ENCODE data around the gene BICD1.

DNA sequence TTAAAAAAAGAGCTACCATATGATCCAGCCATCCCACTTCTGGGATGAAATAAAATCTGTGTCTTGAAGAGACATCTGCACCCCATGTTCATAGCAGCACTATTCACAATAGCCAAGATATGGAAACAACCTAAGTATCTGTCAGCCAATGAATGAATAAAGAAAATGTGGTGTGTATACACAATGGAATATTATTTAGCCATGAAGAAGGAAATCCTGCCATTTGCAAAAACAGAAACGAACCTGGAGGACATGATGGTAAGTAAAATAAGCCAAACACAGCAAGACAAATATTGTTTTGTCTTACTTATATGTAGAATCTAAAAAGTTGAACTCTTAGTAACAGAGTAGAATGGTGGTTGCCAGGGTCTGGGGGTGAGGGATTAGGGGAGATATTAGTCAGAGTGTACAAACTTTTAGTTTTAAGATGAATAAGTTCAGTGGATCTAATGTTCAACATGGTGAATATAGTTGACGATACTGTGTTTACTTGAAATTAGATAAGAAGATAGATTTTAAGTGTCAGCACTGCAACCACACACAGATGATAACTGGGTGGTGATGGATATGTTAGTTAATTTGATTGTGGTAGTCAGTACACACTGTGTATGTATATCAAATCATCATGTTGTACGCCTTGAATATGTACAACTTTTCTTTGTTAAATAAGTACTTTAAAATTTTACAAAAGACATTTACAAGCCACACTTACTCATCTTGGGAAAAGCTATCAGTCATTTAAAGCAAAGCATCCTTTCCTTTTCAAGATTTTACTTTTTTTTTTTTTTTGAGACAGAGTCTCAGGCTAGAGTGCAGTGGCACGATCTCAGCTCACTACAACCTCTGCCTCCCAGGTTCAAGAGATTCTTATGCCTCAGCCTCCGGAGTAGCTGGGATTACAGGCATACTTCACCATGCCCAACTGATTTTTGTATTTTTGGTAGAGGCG lies 89.9 kb downstream of the BICD1 start:
- TF ChIP-seq SMC3 (IDR thresholded peaks at IDR 0.05; ENCODE audit: low read depth, low read length) (no peak), JUND (IDR thresholded peaks at IDR 0.05) (no peak), SIN3A (IDR thresholded peaks at IDR 0.05; ENCODE audit: borderline replicate concordance, low read depth, low read length) (no peak), RAD21 (IDR thresholded peaks at IDR 0.05; ENCODE audit: low read length) (no peak), FOXM1 (IDR thresholded peaks at IDR 0.05; ENCODE audit: low read depth) (no peak), TEAD4 (IDR thresholded peaks at IDR 0.05; ENCODE audit: borderline replicate concordance, insufficient read depth) (no peak), EZH2phosphoT487 (IDR thresholded peaks at IDR 0.05; ENCODE audit: borderline replicate concordance, low read depth) (no peak)
- TF ChIP-seq, protein P1, sequence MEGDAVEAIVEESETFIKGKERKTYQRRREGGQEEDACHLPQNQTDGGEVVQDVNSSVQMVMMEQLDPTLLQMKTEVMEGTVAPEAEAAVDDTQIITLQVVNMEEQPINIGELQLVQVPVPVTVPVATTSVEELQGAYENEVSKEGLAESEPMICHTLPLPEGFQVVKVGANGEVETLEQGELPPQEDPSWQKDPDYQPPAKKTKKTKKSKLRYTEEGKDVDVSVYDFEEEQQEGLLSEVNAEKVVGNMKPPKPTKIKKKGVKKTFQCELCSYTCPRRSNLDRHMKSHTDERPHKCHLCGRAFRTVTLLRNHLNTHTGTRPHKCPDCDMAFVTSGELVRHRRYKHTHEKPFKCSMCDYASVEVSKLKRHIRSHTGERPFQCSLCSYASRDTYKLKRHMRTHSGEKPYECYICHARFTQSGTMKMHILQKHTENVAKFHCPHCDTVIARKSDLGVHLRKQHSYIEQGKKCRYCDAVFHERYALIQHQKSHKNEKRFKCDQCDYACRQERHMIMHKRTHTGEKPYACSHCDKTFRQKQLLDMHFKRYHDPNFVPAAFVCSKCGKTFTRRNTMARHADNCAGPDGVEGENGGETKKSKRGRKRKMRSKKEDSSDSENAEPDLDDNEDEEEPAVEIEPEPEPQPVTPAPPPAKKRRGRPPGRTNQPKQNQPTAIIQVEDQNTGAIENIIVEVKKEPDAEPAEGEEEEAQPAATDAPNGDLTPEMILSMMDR (IDR thresholded peaks at IDR 0.05): no peak
- TF ChIP-seq, protein P2, sequence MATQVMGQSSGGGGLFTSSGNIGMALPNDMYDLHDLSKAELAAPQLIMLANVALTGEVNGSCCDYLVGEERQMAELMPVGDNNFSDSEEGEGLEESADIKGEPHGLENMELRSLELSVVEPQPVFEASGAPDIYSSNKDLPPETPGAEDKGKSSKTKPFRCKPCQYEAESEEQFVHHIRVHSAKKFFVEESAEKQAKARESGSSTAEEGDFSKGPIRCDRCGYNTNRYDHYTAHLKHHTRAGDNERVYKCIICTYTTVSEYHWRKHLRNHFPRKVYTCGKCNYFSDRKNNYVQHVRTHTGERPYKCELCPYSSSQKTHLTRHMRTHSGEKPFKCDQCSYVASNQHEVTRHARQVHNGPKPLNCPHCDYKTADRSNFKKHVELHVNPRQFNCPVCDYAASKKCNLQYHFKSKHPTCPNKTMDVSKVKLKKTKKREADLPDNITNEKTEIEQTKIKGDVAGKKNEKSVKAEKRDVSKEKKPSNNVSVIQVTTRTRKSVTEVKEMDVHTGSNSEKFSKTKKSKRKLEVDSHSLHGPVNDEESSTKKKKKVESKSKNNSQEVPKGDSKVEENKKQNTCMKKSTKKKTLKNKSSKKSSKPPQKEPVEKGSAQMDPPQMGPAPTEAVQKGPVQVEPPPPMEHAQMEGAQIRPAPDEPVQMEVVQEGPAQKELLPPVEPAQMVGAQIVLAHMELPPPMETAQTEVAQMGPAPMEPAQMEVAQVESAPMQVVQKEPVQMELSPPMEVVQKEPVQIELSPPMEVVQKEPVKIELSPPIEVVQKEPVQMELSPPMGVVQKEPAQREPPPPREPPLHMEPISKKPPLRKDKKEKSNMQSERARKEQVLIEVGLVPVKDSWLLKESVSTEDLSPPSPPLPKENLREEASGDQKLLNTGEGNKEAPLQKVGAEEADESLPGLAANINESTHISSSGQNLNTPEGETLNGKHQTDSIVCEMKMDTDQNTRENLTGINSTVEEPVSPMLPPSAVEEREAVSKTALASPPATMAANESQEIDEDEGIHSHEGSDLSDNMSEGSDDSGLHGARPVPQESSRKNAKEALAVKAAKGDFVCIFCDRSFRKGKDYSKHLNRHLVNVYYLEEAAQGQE (IDR thresholded peaks at IDR 0.05; ENCODE audit: low read depth, low read length): no peak
